Mucosa of stomach (tissue), 1 donor: ENCODE data around the gene WDFY4.

Source experiments
- H3K27me3 ChIP-seq: one replicate; pipeline ENCODE4 v1.7.0; 2013; ENCODE audit warnings: mild to moderate bottlenecking, low read length; ENCODE audit not compliant: control insufficient read depth, insufficient read depth
- H3K36me3 ChIP-seq: one replicate; pipeline ENCODE4 v1.7.0; 2013; ENCODE audit warnings: low read length; ENCODE audit not compliant: control insufficient read depth, insufficient read depth
- H3K4me1 ChIP-seq: one replicate; pipeline ENCODE4 v1.7.0; 2013; ENCODE audit warnings: mild to moderate bottlenecking, low read length; ENCODE audit not compliant: control insufficient read depth, insufficient read depth
- H3K4me3 ChIP-seq: one replicate; pipeline ENCODE4 v1.7.0; 2013; ENCODE audit warnings: low read length
- H3K9ac ChIP-seq: one replicate; pipeline ENCODE4 v1.7.0; 2013; ENCODE audit warnings: mild to moderate bottlenecking, low read length, moderate library complexity
- H3K9me3 ChIP-seq: one replicate; pipeline ENCODE4 v1.7.0; 2013; ENCODE audit warnings: mild to moderate bottlenecking, low read length, moderate library complexity; ENCODE audit not compliant: control insufficient read depth
- donor health status: Pancreatic carcinoma.

WDFY4 gene

DNA sequence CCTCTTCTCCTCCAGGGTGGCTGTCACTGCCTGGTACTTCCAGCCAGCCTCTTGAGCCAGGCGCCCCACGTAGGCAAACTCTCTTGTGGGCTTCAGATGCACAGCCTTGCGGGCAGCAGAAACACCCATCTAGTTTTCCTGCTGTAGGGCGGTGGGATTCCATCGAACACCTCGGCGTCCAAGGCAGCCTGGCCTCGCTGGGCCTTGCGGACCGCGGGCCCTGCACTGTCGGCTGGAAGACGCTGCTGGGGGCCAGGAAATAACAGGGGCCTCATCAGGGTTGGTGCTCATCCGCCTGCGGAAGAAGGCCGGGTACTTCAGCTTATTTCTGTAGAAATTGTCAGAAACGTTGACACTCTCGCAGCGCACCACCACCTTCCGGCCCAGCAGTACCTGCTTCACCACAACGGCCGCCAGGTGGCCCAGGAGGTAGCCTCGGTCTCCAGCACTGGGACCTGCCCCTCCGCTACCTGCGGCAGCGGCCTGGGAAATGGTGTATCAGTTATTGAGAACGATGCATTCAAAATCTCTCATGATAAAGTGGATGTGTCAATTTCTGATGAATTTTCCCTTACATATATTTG lies 61.1 kb downstream of the WDFY4 start:
- no peaks in the 10 kb centered on the region for H3K36me3 ChIP-seq
- H3K27me3 ChIP-seq: no peaks in the 10 kb centered on the region
- H3K9me3 ChIP-seq: no peaks in the 10 kb centered on the region
- H3K9ac ChIP-seq: no peak overlapping the region
- no peak overlapping the region for H3K4me3 ChIP-seq
- H3K4me1 ChIP-seq: no peaks in the 10 kb centered on the region

DNA sequence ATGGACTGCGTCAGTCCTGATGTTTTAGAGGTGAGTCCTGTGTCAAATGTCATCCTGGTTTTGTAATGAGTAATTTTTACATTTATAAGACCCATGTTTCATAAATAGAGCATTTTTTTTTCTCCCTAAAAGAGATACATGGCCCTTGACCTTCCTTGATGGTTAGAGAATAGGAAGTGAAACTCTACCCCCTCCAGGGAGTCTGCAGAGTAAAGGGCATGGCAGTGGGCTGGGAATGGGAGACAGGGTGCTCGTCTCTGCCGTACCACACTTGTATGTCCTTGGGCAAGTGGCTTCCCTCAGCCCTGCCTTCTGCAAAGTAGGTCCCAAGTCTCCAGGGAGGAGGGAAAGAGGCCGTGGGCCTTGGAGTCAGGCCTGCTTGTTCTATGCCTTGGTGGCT lies 63.9 kb downstream of the WDFY4 start:
- Histone ChIP-seq H3K4me1 (no peaks in the 10 kb centered on the region), H3K9ac (no peak overlapping the region), H3K27me3 (no peaks in the 10 kb centered on the region), H3K36me3 (no peaks in the 10 kb centered on the region), H3K4me3 (no peak overlapping the region), H3K9me3 (no peaks in the 10 kb centered on the region)

DNA sequence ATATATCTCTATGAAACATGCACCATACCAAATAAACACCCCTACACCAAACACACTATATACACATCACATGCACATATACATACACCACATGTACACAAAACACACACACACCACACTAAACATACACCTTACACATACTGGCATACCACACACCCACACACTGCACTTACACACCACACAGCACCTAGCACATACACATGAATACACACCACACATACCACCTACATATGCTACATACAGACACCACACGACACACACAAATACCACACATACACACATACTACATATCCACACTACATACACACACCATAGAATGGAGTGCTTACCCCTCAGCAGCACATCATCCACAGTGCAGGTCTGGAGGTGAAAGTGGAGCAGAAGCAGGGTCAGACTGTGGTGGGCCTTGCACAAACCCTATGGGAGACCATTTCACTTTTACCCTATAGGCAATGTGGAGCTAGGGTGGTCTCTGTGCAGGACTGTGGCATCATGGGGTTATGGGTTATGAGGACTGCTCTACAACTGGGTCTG lies 64.6 kb downstream of the WDFY4 start:
- H3K4me3 ChIP-seq: no peak overlapping the region
- no peaks in the 10 kb centered on the region for H3K4me1 ChIP-seq
- no peaks in the 10 kb centered on the region for H3K27me3 ChIP-seq
- no peaks in the 10 kb centered on the region for H3K36me3 ChIP-seq
- H3K9me3 ChIP-seq: no peaks in the 10 kb centered on the region
- H3K9ac ChIP-seq: no peak overlapping the region

DNA sequence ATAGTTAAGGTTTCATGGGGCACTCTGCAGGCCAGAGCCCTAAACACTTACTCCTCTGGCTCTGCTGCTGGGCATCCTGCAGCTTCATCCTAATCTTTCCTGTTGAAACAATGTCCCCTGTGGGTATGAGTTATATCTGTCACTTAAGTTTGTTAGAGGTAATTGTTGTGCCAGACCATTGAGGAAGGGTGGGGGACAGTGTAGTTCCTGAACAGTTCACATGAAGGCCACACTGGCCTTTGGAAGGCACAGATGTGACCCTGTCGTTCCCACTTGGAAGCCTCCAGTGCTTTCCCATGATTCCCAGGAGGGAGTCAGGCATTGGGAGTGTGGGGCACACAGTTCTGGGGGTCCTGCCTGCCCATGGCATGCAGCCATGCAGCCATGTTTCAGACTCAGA lies 65.3 kb downstream of the WDFY4 start:
- no peaks in the 10 kb centered on the region for H3K9me3 ChIP-seq
- H3K36me3 ChIP-seq: no peaks in the 10 kb centered on the region
- H3K4me3 ChIP-seq: no peak overlapping the region
- no peaks in the 10 kb centered on the region for H3K27me3 ChIP-seq
- no peaks in the 10 kb centered on the region for H3K4me1 ChIP-seq
- H3K9ac ChIP-seq: no peak overlapping the region

DNA sequence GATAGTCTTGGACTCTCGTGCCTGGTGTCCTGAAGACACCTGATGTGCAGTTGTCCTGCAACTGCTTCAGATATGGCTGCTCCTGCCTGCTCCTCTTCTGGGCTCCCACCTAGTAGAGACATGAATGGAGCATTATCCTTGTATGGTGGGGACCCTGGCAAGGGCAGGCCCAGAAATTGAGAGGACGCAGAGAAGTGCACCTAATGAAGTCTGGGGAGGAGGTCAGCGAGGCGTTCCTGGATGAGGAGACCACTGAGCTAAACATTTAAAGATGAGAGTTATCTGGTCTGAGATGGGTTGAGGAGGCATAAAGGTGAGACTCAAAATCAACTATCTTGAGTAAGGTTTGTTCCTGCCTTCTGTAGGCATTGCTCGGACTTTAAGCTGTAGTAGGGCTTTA lies 66.3 kb downstream of the WDFY4 start:
- Histone ChIP-seq H3K27me3 (no peaks in the 10 kb centered on the region), H3K9ac (no peak overlapping the region), H3K4me1 (no peaks in the 10 kb centered on the region), H3K4me3 (no peak overlapping the region), H3K9me3 (no peaks in the 10 kb centered on the region), H3K36me3 (no peaks in the 10 kb centered on the region)

DNA sequence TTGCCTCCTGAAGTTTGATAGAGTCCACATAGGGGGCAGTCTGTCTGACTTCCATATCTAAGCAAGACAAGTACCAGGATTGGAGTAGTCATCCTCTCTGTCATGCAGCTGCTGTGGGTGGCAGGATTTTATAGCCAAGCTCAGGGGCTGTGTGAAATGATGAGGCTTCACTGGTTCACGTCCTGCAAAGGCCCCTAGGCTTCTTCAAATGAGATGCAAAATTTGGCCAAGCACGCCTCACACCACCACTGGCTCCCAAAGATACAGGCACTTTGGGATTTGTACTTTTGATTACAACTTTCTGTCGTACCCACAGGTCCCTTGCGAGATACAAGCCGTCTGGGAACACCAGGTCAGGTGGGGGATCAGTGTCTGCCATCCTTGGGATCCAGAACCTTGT lies 67.1 kb downstream of the WDFY4 start:
- Histone ChIP-seq H3K4me3 (no peak overlapping the region), H3K9me3 (no peaks in the 10 kb centered on the region), H3K9ac (no peak overlapping the region), H3K36me3 (no peaks in the 10 kb centered on the region), H3K27me3 (no peaks in the 10 kb centered on the region), H3K4me1 (no peaks in the 10 kb centered on the region)

DNA sequence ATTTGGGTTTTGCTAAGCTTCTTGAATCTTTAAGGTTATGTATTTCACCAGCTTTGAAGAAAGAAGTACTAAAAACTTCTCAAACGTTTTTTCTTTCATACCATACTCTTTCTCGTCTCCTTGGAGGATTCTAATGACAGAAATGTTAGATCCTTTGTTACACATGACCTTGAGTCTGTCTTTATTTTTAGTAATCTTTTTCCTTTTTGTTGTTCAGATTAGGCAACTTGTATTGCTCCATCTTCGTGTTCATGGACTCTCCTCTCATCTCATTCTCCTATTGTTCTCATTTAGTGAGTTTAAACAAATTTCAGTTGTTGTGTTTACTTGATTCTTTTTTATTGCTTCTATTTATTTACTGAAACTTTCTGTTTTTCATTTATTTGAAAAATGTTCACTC lies 73.7 kb downstream of the WDFY4 start:
- no peak overlapping the region for H3K9ac ChIP-seq
- no peaks in the 10 kb centered on the region for H3K9me3 ChIP-seq
- no peak overlapping the region for H3K4me3 ChIP-seq
- no peaks in the 10 kb centered on the region for H3K36me3 ChIP-seq
- no peaks in the 10 kb centered on the region for H3K27me3 ChIP-seq
- no peaks in the 10 kb centered on the region for H3K4me1 ChIP-seq

DNA sequence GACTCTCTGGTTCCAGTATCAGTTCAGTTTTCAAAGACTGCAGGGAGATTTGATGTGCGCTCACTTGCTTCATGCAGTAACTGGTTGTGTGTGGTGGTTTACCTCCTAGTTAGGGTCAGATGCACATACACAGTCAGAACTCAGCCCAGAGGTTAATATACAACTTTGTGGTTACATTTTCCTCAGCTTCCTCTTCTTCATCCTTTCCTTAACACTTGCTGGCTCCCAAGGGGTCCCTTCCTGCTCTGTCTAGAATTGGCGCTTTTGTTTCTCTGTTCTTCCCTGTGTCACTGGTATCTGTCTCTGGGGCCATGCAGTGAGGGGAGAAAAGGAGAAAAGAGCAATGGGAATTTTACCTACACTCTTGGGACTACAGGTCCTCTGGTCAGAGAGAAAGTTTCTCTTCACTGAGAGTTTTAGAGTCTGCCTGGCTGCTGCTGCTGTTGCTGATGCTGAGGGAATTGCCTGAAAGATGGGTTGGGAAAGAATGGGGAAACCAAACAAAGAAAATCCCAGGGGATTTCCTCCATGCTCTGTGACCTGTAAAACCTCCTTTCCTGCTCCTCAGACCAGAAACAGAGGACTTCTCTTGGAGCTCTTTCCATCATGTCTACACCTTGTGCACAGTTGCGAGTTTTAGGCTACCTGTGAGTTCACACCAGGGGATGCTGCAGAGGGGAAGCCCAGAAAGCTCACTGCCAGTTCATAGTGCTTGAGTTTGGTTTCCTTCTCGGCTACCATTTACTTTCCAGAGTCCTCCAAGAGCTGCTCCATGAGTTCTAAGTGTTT lies 74.6 kb downstream of the WDFY4 start:
- H3K4me3 ChIP-seq: no peak overlapping the region
- no peak overlapping the region for H3K9ac ChIP-seq

DNA sequence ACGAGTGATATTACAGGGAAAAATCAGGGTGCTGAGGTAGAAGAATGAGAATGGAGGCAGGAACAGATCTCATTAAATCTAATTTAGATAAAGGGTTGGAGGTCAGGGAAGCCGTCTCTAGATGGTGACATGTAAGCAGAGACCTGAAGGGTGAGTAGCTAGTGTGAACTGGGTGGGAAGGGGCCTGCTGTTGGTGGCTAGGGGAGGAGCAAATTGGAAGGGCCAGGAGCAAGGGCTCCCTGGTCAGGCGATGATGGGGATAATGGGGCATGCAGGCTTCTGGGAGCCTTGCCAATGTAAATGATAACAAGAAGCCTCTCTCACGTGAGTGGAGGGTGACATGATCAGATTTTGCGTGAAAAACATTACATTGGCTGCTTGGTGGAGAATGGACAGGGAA lies 76.3 kb downstream of the WDFY4 start:
- H3K9ac ChIP-seq: no peak overlapping the region
- H3K4me1 ChIP-seq: no peaks in the 10 kb centered on the region
- no peaks in the 10 kb centered on the region for H3K27me3 ChIP-seq
- no peak overlapping the region for H3K4me3 ChIP-seq
- H3K36me3 ChIP-seq: no peaks in the 10 kb centered on the region
- no peaks in the 10 kb centered on the region for H3K9me3 ChIP-seq

More for the DNA sequence above, 74.6 kb downstream of the WDFY4 start:
- no peaks in the 10 kb centered on the region for H3K9me3 ChIP-seq
- H3K27me3 ChIP-seq: no peaks in the 10 kb centered on the region
- no peaks in the 10 kb centered on the region for H3K36me3 ChIP-seq
- no peaks in the 10 kb centered on the region for H3K4me1 ChIP-seq

DNA sequence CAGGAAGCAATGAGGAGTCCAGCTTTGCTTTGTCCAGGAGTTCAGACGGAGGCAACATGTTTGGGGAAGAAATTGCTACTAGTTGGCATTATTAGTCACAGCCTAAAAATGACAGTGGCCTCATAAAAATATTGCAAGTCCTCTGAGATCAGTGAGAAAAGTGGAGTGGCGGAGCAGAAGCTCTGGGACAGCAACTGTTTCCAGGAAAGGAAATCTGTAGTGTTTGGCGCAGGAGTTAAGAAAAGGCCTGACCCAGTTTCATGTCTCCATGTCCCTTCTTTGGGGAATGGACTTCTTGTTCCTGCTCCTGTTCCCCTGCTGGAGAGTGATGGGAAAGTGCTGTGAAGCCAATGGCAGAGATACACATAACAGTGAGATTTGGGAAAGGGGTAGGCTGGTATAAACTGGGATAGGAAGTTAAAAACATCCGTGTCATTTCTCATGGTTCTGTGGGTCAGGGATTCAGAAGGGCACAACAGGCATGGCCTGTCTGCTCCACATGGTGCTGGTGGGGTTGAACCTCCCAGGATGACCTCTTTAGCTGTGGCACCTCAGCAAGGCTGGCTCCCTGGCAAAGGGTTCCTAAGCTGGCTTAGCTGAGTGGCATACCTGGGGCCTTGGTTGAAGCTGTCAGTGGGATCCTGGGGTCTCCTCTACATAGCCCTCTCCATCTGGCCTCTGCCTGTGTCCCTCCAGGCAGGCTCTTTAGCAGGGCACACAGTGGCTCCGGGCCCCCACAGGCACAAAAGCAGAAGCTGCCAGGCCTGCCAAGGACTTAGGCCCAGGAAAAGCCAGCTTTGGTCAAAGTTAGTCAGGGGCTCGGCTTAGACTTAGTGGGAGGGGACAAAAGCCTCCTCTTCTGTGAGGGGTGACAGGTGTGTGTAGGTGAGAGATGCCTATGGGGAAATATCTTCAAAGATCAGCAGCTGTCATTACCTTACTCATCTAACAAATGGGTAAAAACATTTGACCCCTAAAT lies 77.7 kb downstream of the WDFY4 start:
- Histone ChIP-seq H3K27me3 (no peaks in the 10 kb centered on the region), H3K4me1 (no peaks in the 10 kb centered on the region), H3K36me3 (no peaks in the 10 kb centered on the region), H3K4me3 (no peak overlapping the region), H3K9me3 (no peaks in the 10 kb centered on the region), H3K9ac (no peak overlapping the region)

DNA sequence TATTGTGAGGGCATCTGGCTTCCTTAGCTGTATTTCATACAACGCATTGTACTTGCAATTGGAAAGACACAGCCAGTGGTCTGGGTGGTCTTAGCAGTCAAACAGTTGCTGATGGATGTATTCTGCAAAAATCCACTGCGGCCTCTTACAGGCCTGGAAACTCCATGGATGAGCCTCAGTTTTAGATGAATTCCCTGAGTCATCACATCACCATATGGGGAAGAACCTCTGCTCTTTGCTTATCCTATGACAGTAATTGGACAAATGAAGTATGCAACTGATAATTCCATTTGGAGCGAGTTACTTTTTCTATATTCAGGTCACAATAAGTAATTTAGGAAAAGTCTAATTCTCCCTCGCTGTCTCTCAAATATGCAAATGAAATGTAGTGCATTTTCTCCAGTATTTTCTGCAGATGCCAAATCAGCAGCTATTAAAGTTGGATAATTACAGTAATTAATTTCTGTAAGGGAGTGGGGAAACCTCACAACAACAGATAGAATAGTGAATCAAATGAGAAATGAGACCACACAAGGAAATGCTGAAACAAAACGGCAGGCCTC lies 78.8 kb downstream of the WDFY4 start:
- Histone ChIP-seq H3K4me3 (no peak overlapping the region), H3K4me1 (no peaks in the 10 kb centered on the region), H3K9ac (no peak overlapping the region), H3K27me3 (no peaks in the 10 kb centered on the region), H3K9me3 (no peaks in the 10 kb centered on the region), H3K36me3 (no peaks in the 10 kb centered on the region)
